T-helper 22 cell (primary cell): ENCODE results near the gene SHISA5.
A peak's percentile ranks its signal among the peaks of the same experiment; 100 is the strongest.

Experiments
- DNase-seq: peaks from one replicate; pipeline ENCODE4 v3.0.0-alpha.2; 2020; ENCODE audit warnings: low read depth

SHISA5 gene

GRCh38 chr3:48431224-48432029 is 72.5 kb downstream of the SHISA5 start:
- no peak for DNase-seq

- no peak for DNase-seq
Observed at GRCh38 chr3:48430708-48431101, 73.3 kb downstream of the SHISA5 start.

GRCh38 chr3:48429960-48430707 is 73.8 kb downstream of the SHISA5 start, which contains the start of gene PLXNB1:
PLXNB1 (minus strand) TSS chr3:48430086; CDS start chr3:48424611, 5,475 bp downstream.
- DNase-seq = no peak

- peak; percentile 60 for DNase-seq
Observed at GRCh38 chr3:48429317-48429959, 74.5 kb downstream of the SHISA5 start.

GRCh38 chr3:48428572-48429316 is 75.2 kb downstream of the SHISA5 start:
- DNase-seq = no peak

GRCh38 chr3:48428088-48428571 is 75.8 kb downstream of the SHISA5 start:
- no peak for DNase-seq

- no peak for DNase-seq
Observed at GRCh38 chr3:48427630-48427962, 76.4 kb downstream of the SHISA5 start.

GRCh38 chr3:48426944-48427629 is 76.9 kb downstream of the SHISA5 start:
- DNase-seq = no peak

- no peak for DNase-seq
Observed at GRCh38 chr3:48426401-48426909, 77.5 kb downstream of the SHISA5 start.

GRCh38 chr3:48425281-48425812 is 78.6 kb downstream of the SHISA5 start:
- DNase-seq = no peak

- DNase-seq = no peak
Observed at GRCh38 chr3:48423883-48424695, 79.9 kb downstream of the SHISA5 start.

- no peak for DNase-seq
Observed at GRCh38 chr3:48423241-48423882, 80.6 kb downstream of the SHISA5 start.

- DNase-seq = no peak
Observed at GRCh38 chr3:48422681-48423080, 81.3 kb downstream of the SHISA5 start.

GRCh38 chr3:48422272-48422671 is 81.7 kb downstream of the SHISA5 start:
- DNase-seq = no peak

GRCh38 chr3:48420561-48420960 is 83.4 kb downstream of the SHISA5 start:
- no peak for DNase-seq

GRCh38 chr3:48419597-48419996 is 84.4 kb downstream of the SHISA5 start:
- DNase-seq = no peak

GRCh38 chr3:48419149-48419548 is 84.8 kb downstream of the SHISA5 start:
- no peak for DNase-seq

- no peak for DNase-seq
Observed at GRCh38 chr3:48418651-48419050, 85.3 kb downstream of the SHISA5 start.

- DNase-seq = no peak
Observed at GRCh38 chr3:48418140-48418539, 85.8 kb downstream of the SHISA5 start.
